ENCODE results near the gene TSLP. TPM values are rescaled to one million over a fixed set of nuclear protein-coding genes. Genes with fewer than 3 reads are reported as not detected.

TSLP gene
- total RNA-seq, 2 experiments from 2014 or later = 0.99 to 1.1 TPM

DNA sequence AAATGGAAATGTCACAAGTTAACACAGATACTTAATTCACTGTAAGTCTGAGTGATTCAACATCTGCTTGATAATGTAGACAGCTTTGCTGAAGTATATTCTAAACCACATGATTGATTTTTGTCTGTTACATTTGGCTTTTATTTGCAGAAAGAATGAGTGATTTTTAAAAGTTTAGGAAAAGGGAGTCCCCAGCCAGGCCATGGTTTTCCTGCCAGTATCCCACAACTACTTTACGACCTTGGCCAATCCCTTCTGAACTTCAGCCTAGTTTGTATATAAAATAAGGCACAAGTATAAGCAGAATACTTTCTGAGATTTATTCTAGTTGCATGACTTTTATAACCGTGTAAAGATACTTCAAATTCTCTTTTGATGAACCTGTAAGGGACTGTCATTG lies 47.7 kb downstream of the TSLP start:
- Mint-ChIP-seq H3K27me3 (no peaks in the 10 kb centered on the region), H3K27ac (no peak overlapping the region), H3K4me3 (no peak overlapping the region), H3K36me3 (peaks cover 26% of the 10 kb centered on the region), H3K9me3 (no peaks in the 10 kb centered on the region), H3K4me1 (peaks cover 34% of the 10 kb centered on the region)
- no peak for DNase-seq

GRCh38 chr5:111119856-111120255 lies 48.3 kb downstream of the TSLP start:
- H3K9me3 Mint-ChIP-seq = no peaks in the 10 kb centered on the region
- peaks cover 29% of the 10 kb centered on the region for H3K36me3 Mint-ChIP-seq
- no peaks in the 10 kb centered on the region for H3K27me3 Mint-ChIP-seq
- no peak overlapping the region for H3K27ac Mint-ChIP-seq
- peaks cover 33% of the 10 kb centered on the region for H3K4me1 Mint-ChIP-seq
- no peak for DNase-seq
- no peak overlapping the region for H3K4me3 Mint-ChIP-seq

DNA sequence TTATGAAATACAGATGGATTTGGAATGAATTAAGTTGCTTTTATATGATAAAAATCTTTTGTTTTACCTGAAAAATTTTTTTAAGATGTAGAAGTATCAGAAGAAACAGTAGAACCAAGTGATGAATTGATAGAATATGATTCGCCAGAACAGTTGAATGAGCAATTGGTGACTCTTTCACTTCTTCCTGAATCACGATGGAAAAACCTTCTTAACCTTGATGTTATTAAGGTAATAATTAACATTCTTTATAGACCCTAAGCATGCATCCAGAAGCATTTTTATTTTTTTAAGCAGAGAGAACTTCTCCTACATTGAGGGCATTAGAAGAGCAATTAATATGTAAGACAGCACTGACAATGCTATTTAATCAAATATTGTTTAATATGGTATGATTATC lies 49.4 kb downstream of the TSLP start:
- Mint-ChIP-seq H3K9me3 (no peaks in the 10 kb centered on the region), H3K4me1 (peaks cover 32% of the 10 kb centered on the region), H3K4me3 (no peak overlapping the region), H3K27ac (no peak overlapping the region), H3K27me3 (no peaks in the 10 kb centered on the region), H3K36me3 (peaks cover 30% of the 10 kb centered on the region)
- DNase-seq = no peak

DNA sequence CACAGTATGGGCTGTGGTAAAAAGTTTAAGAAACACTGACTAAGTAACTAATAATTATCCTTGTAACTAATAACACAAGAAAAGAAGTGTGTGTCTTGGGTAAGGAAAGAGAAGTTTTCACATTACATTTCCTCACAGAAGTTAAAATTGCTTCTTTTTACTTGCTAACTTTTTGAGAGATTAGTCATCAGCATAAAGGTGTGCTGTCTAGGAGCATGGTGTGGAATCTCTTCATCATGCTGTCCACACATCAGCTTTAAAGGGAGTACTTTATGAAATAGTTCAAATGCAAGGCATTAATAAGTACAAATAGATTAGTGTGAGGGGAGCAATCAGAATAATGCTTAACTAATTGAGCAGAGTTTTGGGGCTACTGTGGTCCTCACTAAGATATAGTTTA lies 50.4 kb downstream of the TSLP start:
- DNase-seq = no peak
- peaks cover 26% of the 10 kb centered on the region for H3K4me1 Mint-ChIP-seq
- peak overlapping the region; percentile 32 for H3K27ac Mint-ChIP-seq
- peaks cover 39% of the 10 kb centered on the region for H3K36me3 Mint-ChIP-seq
- H3K27me3 Mint-ChIP-seq = no peaks in the 10 kb centered on the region
- H3K4me3 Mint-ChIP-seq = no peak overlapping the region
- H3K9me3 Mint-ChIP-seq = no peaks in the 10 kb centered on the region

DNA sequence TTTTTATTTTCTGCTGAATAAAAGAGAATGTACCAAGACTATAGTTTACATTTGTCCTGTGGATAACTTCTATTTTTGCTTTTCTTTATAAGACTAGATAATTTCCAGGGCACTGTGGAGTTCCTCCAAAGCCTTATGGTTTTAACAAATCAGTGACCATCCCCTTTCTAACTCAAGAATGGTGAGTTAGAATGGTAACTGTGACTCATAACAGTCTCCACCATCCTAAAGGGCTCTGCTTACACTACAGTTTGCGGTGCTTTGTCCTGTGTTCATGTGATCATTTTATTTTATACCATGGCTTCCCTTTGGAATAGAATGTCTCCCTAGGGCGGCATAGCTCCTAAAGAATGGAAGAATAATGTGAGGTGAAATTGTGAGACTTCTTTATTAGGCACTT lies 50.9 kb downstream of the TSLP start:
- Mint-ChIP-seq H3K36me3 (peaks cover 36% of the 10 kb centered on the region), H3K27me3 (no peaks in the 10 kb centered on the region), H3K9me3 (no peaks in the 10 kb centered on the region), H3K4me1 (peaks cover 23% of the 10 kb centered on the region), H3K27ac (no peak overlapping the region), H3K4me3 (no peak overlapping the region)
- no peak for DNase-seq

- Mint-ChIP-seq H3K27me3 (no peaks in the 10 kb centered on the region), H3K27ac (no peak overlapping the region), H3K36me3 (peaks cover 36% of the 10 kb centered on the region), H3K4me3 (no peak overlapping the region), H3K4me1 (peaks cover 9% of the 10 kb centered on the region), H3K9me3 (no peaks in the 10 kb centered on the region)
- DNase-seq = no peak
Measured at GRCh38 chr5:111124793-111125192, 53.3 kb downstream of the TSLP start.

DNA sequence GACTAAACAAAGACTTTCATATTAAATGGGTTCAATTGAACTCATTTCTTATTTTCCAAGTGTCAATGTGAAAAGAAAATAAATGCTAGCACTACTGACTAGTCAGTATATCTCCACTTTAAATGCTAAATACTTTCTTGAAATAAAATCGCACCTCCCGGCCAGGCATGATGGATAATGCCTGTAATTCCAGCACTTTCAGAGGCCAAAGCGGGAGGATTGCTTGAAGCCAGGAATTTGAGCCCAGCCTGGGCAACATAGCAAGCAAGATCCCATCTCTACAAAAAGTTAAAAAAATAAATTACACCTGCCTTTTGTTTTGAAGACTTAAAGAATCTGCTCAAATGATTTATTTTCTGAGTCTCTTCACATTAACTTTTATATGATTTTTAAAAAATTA lies 55.4 kb downstream of the TSLP start:
- Mint-ChIP-seq H3K36me3 (peaks cover 30% of the 10 kb centered on the region), H3K9me3 (no peaks in the 10 kb centered on the region), H3K27ac (peak overlapping the region; percentile 45), H3K27me3 (no peaks in the 10 kb centered on the region), H3K4me3 (no peak overlapping the region), H3K4me1 (peaks cover 8% of the 10 kb centered on the region)
- DNase-seq = no peak

Other genes starting within 250 kb of the TSLP start
- gene WDR36, start 20.6 kb downstream of the TSLP start, total RNA-seq = 10 to 100 TPM; 79.7 to 80.7 TPM
- 10 to 100 TPM; 66.6 to 68.0 TPM for gene CAMK4, start 152.7 kb downstream of the TSLP start, total RNA-seq